ENCODE results near the gene NUDT8.
"Not testable (repeated sequence)": the region's sequence is repeated elsewhere in the genome, so short reads cannot be mapped to it uniquely, and the experiment has no call there.

The NUDT8 gene

GRCh38 chr11:67606093-67606491 is 23.6 kb downstream of the NUDT8 start:
- CTCF ChIA-PET: interaction anchor here (1.6 kb wide), 1 partner anchor 9 kb away, joined by 12 read pairs; no protein-coding TSS in a partner anchor
- no peak for TF ChIP-seq CTCF (IDR thresholded peaks at IDR 0.05; ENCODE audit: insufficient read depth, low read length, missing control alignments)
- POLR2A ChIA-PET: no interaction called here
- DNase-seq (ENCODE audit: low read depth, low spot score): no peak
- H3K4me3 ChIP-seq (ENCODE audit: low read depth, low read length): peak overlapping the region; percentile 91

DNA sequence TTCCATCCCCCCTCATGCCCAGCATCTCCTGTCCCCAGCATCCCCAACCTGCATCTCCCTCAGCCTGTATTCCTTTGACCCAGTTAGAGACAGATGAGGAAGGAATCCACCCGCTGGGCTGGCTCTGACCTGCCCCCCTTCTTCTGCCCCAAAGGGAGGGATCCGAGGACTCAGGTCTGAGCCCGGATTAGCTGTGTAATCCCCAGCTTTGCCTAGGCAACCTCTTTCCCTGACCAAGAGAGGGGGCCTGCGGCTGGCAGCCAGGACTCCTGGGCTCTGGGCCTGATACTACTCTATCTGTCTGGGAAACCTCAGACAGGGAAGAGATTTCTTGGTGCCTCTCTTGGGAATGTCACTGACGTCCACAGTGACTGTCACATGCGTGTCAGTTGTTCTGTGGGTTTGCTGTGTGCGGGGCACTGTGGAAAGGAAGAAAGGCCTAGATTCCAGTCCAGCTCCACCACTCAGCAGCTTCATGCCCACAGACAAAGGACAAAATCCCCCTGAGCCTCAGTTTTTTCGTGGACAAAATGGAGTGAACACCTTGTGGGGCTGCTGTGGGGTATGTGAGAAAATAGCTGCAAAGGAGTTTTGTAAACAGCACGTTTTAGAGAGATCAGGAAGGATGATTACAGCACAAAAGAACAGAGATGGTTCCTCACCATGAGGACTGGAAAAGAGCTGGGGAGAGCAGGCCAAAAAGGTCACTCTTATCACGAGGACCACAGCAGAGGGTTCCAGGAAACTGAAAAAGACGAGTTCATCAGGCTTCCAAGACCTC is 24.3 kb downstream of the NUDT8 start:
- CTCF ChIA-PET: interaction anchor here (1.6 kb wide), 1 partner anchor 9 kb away, joined by 12 read pairs; no protein-coding TSS in a partner anchor

GRCh38 chr11:67604815-67605214 is 24.9 kb downstream of the NUDT8 start:
- CTCF ChIA-PET: interaction anchor here (1.1 to 1.6 kb wide), 2 partner anchors 9 to 10 kb away, joined by 3 to 12 read pairs; no protein-coding TSS in a partner anchor
- TF ChIP-seq CTCF (IDR thresholded peaks at IDR 0.05; ENCODE audit: insufficient read depth, low read length, missing control alignments): no peak
- DNase-seq (ENCODE audit: low read depth, low spot score): no peak
- POLR2A ChIA-PET: no interaction called here
- no peak overlapping the region for H3K4me3 ChIP-seq (ENCODE audit: low read depth, low read length)

More for the DNA sequence above, 24.3 kb downstream of the NUDT8 start:
- H3K4me3 ChIP-seq (ENCODE audit: low read depth, low read length): no peak overlapping the region
- no peak for TF ChIP-seq CTCF (IDR thresholded peaks at IDR 0.05; ENCODE audit: insufficient read depth, low read length, missing control alignments)
- DNase-seq (ENCODE audit: low read depth, low spot score): no peak
- POLR2A ChIA-PET: no interaction called here

- H3K4me3 ChIP-seq (ENCODE audit: low read depth, low read length); DNase-seq (ENCODE audit: low read depth, low spot score); POLR2A ChIA-PET: not testable (repeated sequence)
- CTCF ChIA-PET: interaction anchor here (1.1 kb wide), 1 partner anchor 10 kb away, joined by 3 read pairs; no protein-coding TSS in a partner anchor
These were observed 25.6 kb downstream of the NUDT8 start for GRCh38 chr11:67604119-67604518.

DNA sequence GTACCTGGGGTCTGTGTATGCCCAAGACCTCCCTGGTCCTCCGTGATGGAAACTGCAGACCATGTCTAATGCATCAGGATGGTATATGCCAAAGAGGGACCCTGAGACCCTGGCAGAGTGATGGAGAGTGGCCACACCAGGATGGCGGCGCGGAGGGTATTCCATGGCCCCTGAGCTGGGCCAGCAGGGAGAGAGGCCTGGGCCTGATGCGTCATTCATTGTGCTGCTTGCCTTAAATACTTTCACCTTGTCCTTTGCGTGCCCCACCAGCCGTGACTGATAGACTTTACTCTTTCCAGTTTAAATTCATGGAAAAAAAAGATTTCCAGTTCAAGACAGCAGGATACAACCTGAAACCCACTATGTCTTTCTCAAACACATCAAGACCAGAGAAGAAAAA is 28.6 kb downstream of the NUDT8 start:
- H3K4me3 ChIP-seq (ENCODE audit: low read depth, low read length): no peak overlapping the region
- DNase-seq (ENCODE audit: low read depth, low spot score): no peak
- CTCF ChIA-PET: interaction anchor here (0.9 to 1.0 kb wide), 2 partner anchors 9 to 219 kb away, joined by 3 read pairs; no protein-coding TSS in a partner anchor
- TF ChIP-seq CTCF (IDR thresholded peaks at IDR 0.05; ENCODE audit: insufficient read depth, low read length, missing control alignments): no peak
- POLR2A ChIA-PET: no interaction called here

GRCh38 chr11:67600324-67601029 is 29.3 kb downstream of the NUDT8 start:
- DNase-seq (ENCODE audit: low read depth, low spot score): no peak
- no peak for TF ChIP-seq CTCF (IDR thresholded peaks at IDR 0.05; ENCODE audit: insufficient read depth, low read length, missing control alignments)
- H3K4me3 ChIP-seq (ENCODE audit: low read depth, low read length): no peak overlapping the region
- CTCF ChIA-PET: interaction anchor here (1.0 kb wide), 1 partner anchor 218 kb away, joined by 3 read pairs; no protein-coding TSS in a partner anchor
- POLR2A ChIA-PET: no interaction called here

Measured in AG04449 (cell line).